Ovary (tissue), 9 donors: ENCODE measurements around the gene ARHGEF6. TPM values are rescaled to one million over a fixed set of nuclear protein-coding genes. Genes with fewer than 3 reads are reported as not detected.
"Not testable (repeated sequence)": the region's sequence is repeated elsewhere in the genome, so short reads cannot be mapped to it uniquely, and the experiment has no call there.

Source experiments
- DNase-seq, 5 donors: peaks; one replicate each; pipeline ENCODE4 v3.0.0-alpha.2; 2019 to 2020
- H3K27ac ChIP-seq, 2 donors: fragments of 200-600 bp; one replicate each; pipeline versions ENCODE4 v1.5.1 to v1.8.0; 2019 to 2022
- H3K27me3 ChIP-seq: fragments of 200-600 bp; one replicate; pipeline ENCODE4 v1.8.0; 2022
- H3K36me3 ChIP-seq: fragments of 200-600 bp; sonication (generic); one replicate; pipeline ENCODE4 v1.5.1; 2019
- H3K4me1 ChIP-seq: one replicate; pipeline ENCODE4 v1.8.1; 2013; ENCODE audit warnings: mild to moderate bottlenecking, moderate library complexity; ENCODE audit not compliant: insufficient read depth
- H3K4me3 ChIP-seq: fragments of 200-600 bp; sonication (generic); one replicate; pipeline ENCODE4 v1.5.1; 2017
- H3K9me3 ChIP-seq, 2 donors: fragments of 200-600 bp in 1 of 2; sonication (generic) in 1 of 2; one replicate each; pipeline versions ENCODE4 v1.5.1 to v1.8.1; 2013 to 2019; ENCODE audit warnings: mild to moderate bottlenecking in 1 of 2, moderate library complexity in 1 of 2
- EP300 ChIP-seq: sonication (generic); formaldehyde crosslinking; IDR thresholded peaks from one replicate; pipeline ENCODE4 v1.6.1; 2017; ENCODE audit warnings: antibody characterized with exemption
- POLR2A ChIP-seq: fragments of 450-650 bp; IDR thresholded peaks from one replicate; pipeline ENCODE4 v1.6.1; 2017; ENCODE audit warnings: antibody characterized with exemption, mild to moderate bottlenecking, moderate library complexity
- WGBS, 3 donors: extraction: QIAGEN DNeasy Blood & Tissue Kit in 1 of 3; methylation state at CpG; one replicate each; pipeline versions ENCODE4 v1.1.5 to v1.1.7; 2013 to 2017; 5-methylcytosine and 5-hydroxymethylcytosine counted together
- intact Hi-C, 4 donors: fragments of 100-400 bp; cut with DNase I; formaldehyde crosslinking; loops; one replicate each; pipeline versions ENCODE4 v1.11.0 to v1.15.1; 2022 to 2023
- polyA plus RNA-seq, 2 donors: library from polyadenylated mRNA; stranded (reverse); fragments of 200-250 nt in 1 of 2; fragments of 350-450 nt in 1 of 2; fragmentation: Illumina TruSeq in 1 of 2; extraction: RNeasy Lipid Tissue Mini Kit (QIAGEN cat#74804) in 1 of 2; gene quantifications; one replicate each; pipeline ENCODE4 v1.2.3, GENCODE V29; 2013 to 2014
- total RNA-seq, 7 donors: library from RNA; depleted of rRNA in 2 of 7; stranded (reverse); fragments of >200 nt in 2 of 7; fragmentation: NEBNext Ultra II Directional in 3 of 7; extraction: Animal tissue kit (Norgen Biotek cat#: 25700) in 3 of 7; gene quantifications; one replicate each; pipeline versions ENCODE4 v1.1.0 to v1.2.4, GENCODE V29; 2016 to 2023
- TF ChIP-seq, protein P1 (sequence below), 3 donors: fragments of 450-650 bp in 2 of 3; fragments of 200-600 bp in 1 of 3; IDR thresholded peaks; one replicate each; pipeline versions ENCODE4 v1.5.1 to v1.8.0; 2016 to 2022; ENCODE audit warnings: antibody characterized with exemption in 3 of 3, mild to moderate bottlenecking in 1 of 3
- donor health status: DM: no; HTN: no; CAD: no; lungs with moderate emphysema.
- donor health status: DM: no; HTN: no; CAD: no.
- donor health status: Bipolar disorder and iron deficiency.
- donor health status: DM: yes; HTN: yes; CAD: no.
- donor health status: DM: no; HTN: no; CAD: no.
- donor health status: DM: yes; HTN: yes; CAD: no.

The ARHGEF6 gene
- total and polyA plus RNA-seq, 9 donors: 9.5 to 37.9 (median 20.8) TPM

DNA sequence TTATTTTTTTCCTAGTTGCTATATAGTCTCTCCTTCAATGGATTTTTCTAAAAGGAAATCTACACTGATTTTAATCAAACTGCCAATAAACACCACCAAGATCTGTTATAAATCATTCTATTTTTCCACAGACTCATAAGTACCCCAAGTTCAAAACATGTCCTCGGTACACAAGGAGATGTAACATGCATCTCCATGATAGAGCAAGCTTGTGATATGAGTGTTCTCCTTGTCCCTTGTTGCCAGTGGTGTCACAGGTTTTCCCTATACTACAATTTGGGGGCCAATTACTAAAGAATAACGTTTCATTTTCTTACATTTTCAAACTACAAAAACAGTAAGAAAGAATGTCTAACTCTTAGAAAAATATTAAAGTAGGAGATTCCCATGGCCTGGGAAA, 491 bp downstream of the ARHGEF6 start:
- Histone ChIP-seq H3K9me3 (no peaks in the 10 kb centered on the region), H3K36me3 (no peaks in the 10 kb centered on the region), H3K27ac (no peak overlapping the region), H3K27me3 (no peaks in the 10 kb centered on the region), H3K4me1 (no peaks in the 10 kb centered on the region), H3K4me3 (peak overlapping the region; percentile 10)
- intact Hi-C loops: no loop called here
- TF ChIP-seq, protein P1, sequence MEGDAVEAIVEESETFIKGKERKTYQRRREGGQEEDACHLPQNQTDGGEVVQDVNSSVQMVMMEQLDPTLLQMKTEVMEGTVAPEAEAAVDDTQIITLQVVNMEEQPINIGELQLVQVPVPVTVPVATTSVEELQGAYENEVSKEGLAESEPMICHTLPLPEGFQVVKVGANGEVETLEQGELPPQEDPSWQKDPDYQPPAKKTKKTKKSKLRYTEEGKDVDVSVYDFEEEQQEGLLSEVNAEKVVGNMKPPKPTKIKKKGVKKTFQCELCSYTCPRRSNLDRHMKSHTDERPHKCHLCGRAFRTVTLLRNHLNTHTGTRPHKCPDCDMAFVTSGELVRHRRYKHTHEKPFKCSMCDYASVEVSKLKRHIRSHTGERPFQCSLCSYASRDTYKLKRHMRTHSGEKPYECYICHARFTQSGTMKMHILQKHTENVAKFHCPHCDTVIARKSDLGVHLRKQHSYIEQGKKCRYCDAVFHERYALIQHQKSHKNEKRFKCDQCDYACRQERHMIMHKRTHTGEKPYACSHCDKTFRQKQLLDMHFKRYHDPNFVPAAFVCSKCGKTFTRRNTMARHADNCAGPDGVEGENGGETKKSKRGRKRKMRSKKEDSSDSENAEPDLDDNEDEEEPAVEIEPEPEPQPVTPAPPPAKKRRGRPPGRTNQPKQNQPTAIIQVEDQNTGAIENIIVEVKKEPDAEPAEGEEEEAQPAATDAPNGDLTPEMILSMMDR (IDR thresholded peaks at IDR 0.05): no peak
- no peak for TF ChIP-seq POLR2A
- no peak for TF ChIP-seq EP300
- no peak for DNase-seq
- WGBS, 3 donors: 11 to 37% (median 23%) methylated on average over 2 of the region's 2 CpGs

DNA sequence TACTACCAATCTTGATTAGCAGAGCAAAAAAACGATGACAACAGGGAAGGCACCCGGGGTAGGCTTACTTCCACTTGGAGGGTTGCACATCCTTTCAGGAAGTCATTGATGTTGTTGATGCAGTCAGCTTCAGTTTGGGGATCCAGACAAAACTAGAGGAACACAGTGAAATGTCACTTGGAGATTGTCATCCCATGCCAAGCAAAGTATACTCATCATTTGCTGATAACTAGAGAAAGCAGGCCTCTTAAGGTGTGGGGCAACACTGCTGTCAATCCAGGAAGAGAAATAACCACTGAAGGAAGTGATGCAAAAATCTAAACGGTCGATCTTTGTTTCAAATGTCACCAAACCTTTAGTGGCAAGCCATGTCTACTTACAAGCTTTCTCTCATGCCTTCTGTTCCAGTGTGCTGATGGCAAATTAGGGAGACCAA, 1.4 kb downstream of the ARHGEF6 start:
- Histone ChIP-seq H3K4me3 (peak overlapping the region; percentile 10), H3K9me3 (no peaks in the 10 kb centered on the region), H3K27me3 (no peaks in the 10 kb centered on the region), H3K27ac (peak overlapping the region in 1 of 2 donors; percentile 35), H3K4me1 (no peaks in the 10 kb centered on the region), H3K36me3 (no peaks in the 10 kb centered on the region)
- no peak for DNase-seq
- 43 to 53% (median 45%) methylated on average over 4 of the region's 4 CpGs for WGBS, 3 donors
- no peak for TF ChIP-seq EP300
- intact Hi-C loops: no loop called here

DNA sequence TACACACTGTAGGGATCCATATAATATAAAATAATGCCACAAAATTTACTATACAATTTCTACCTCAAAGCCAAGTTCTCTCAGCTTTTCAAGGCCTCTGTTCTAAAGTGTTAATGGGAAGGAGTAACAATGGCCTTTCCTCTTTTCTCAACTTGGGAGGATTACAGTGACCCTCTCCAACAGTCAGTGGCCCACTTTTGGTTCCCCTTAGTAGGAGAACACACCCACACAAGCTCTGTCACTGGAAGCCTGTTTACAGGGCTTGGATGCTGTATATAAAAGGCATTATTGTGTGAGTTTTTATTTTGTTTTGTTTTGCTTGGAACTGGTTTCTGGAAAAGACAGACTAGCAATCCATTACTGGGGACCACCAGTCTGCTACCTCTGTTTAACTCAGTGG, 1.8 kb downstream of the ARHGEF6 start:
- H3K4me1 ChIP-seq: no peaks in the 10 kb centered on the region
- DNase-seq: no peak
- intact Hi-C loops: no loop called here
- TF ChIP-seq, protein P1 (IDR thresholded peaks at IDR 0.05): no peak
- TF ChIP-seq POLR2A: no peak
- TF ChIP-seq EP300: no peak
- H3K36me3 ChIP-seq: no peaks in the 10 kb centered on the region
- H3K9me3 ChIP-seq: no peaks in the 10 kb centered on the region
- no peak overlapping the region for H3K4me3 ChIP-seq
- H3K27ac ChIP-seq: no peak overlapping the region
- no peaks in the 10 kb centered on the region for H3K27me3 ChIP-seq

DNA sequence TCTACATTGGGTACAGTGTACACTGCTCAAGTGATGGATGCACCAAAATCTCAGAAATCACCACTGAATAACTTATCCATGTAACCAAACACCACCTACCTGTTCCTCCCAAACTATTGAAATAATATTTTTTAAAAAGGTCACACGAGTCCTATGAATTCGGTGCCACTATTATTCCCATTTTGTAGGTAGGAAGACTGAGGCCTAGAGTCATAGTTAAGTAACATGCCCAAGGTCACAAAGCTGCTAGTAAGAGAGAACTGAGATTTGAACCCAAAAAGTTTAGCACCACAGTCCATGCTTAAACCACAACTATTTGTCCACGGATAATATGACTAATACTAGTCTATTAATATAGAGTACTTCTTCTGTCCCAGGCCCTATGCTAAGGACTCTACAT, 2.7 kb downstream of the ARHGEF6 start:
- no peak for DNase-seq
- intact Hi-C loops: no loop called here
- no peak overlapping the region for H3K27ac ChIP-seq
- H3K4me3 ChIP-seq: no peak overlapping the region
- H3K36me3 ChIP-seq: no peaks in the 10 kb centered on the region
- no peaks in the 10 kb centered on the region for H3K27me3 ChIP-seq
- H3K4me1 ChIP-seq: no peaks in the 10 kb centered on the region
- H3K9me3 ChIP-seq: no peaks in the 10 kb centered on the region
- 77 to 82% (median 82%) methylated on average over 3 of the region's 3 CpGs for WGBS, 3 donors
- TF ChIP-seq EP300 (no peak), POLR2A (no peak)
- TF ChIP-seq, protein P1 (IDR thresholded peaks at IDR 0.05): no peak

DNA sequence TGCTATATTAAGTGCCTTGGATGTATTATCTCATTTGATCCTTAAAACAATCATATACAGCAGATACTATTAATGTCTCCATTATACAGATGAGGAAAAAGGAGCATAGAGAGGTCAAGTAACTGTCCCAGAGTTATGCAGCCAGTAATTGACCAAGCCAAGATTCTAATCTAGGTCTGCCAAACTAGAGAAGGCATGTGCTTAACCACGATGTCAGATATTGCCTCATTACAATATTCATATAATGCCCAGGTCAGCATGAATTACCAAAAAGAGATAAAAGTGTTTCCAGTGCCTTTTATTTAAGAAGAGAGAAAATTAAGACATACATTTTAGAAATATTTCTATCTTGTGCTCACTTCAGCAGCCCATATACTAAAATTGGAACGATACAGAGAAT, 7.1 kb downstream of the ARHGEF6 start:
- intact Hi-C loops: no loop called here
- no peaks in the 10 kb centered on the region for H3K4me1 ChIP-seq
- H3K36me3 ChIP-seq: no peaks in the 10 kb centered on the region
- no peak for DNase-seq
- no peaks in the 10 kb centered on the region for H3K27me3 ChIP-seq
- H3K27ac ChIP-seq: no peak overlapping the region
- H3K4me3 ChIP-seq: no peak overlapping the region
- WGBS, 3 donors: 75 to 82% (median 77%) methylated on average over 2 of the region's 2 CpGs
- H3K9me3 ChIP-seq: no peaks in the 10 kb centered on the region
- TF ChIP-seq EP300 (no peak), POLR2A (no peak)
- TF ChIP-seq, protein P1 (IDR thresholded peaks at IDR 0.05): no peak

DNA sequence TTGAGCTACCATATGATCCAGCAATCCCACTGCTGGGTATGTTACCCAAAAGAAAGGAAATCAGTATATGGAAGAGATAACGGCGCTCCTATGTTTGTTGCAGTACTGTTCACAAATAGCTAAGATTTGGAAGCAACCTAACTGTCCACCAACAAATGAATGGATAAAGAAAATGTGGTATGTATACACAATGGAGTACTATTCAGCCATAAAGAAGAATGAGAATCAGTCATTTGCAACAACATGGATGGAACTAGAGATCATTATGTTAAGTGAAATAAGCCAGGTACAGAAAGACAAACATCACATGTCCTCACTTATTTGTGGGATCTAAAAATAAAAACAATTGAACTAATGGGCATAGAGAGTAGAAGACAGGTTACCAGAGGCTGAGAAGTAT, 8.9 kb downstream of the ARHGEF6 start:
- DNase-seq, H3K4me1 ChIP-seq, H3K27ac ChIP-seq, intact Hi-C loops, H3K4me3 ChIP-seq, H3K36me3 ChIP-seq, H3K27me3 ChIP-seq, H3K9me3 ChIP-seq: not testable (repeated sequence)
- 88 to 92% (median 89%) methylated on average over 2 of the region's 2 CpGs for WGBS, 3 donors
